GM11168 (cell line): ENCODE data around the gene XPNPEP1.

Source experiments
- in situ Hi-C: fragments of 300-500 bp; cut with MboI; formaldehyde crosslinking; loops from one replicate; pipeline ENCODE4 v1.12.0; 2022; ENCODE audit warnings: low sequenced_read_pairs; ENCODE audit not compliant: unreplicated experiment

Gene XPNPEP1

GRCh38 chr10:109831846-109832245, 91.5 kb downstream of the XPNPEP1 start:
- in situ Hi-C loops, result no loop called here

GRCh38 chr10:109824206-109824605, 99.1 kb downstream of the XPNPEP1 start:
- in situ Hi-C loops, result no loop called here

- in situ Hi-C loops, result no loop called here
Observed at GRCh38 chr10:109823196-109823595, 100.1 kb downstream of the XPNPEP1 start.

GRCh38 chr10:109821672-109822071, 101.6 kb downstream of the XPNPEP1 start:
- in situ Hi-C loops, result no loop called here

GRCh38 chr10:109820620-109821405, 102.5 kb downstream of the XPNPEP1 start:
- in situ Hi-C loops, result no loop called here

- in situ Hi-C loops, result no loop called here
Observed at GRCh38 chr10:109819807-109820206, 103.5 kb downstream of the XPNPEP1 start.
